DND-41 (cell line): ENCODE data around the gene SNX20.

Experiments
- ATAC-seq: fragments of 200-7000 bp; cut with Tn5 transposase; 3 replicates; pipeline ENCODE4 v1.9.1; 2021; ENCODE audit warnings: low read depth; ENCODE audit not compliant: insufficient read depth
- DNase-seq: peaks from one replicate; pipeline ENCODE4 v3.0.0-alpha.2; 2020
- H2AFZ ChIP-seq: 2 replicates; pipeline ENCODE4 v1.6.0; 2012; ENCODE audit warnings: low read depth, low read length
- H3K27ac ChIP-seq: 2 replicates; pipeline ENCODE4 v1.5.1; 2012; ENCODE audit warnings: low read length, inconsistent platforms
- H3K27me3 ChIP-seq: fragments of 200-600 bp; sonication (generic); 2 replicates; pipeline ENCODE4 v1.6.0; 2012; ENCODE audit warnings: low read length, mild to moderate bottlenecking, inconsistent platforms; ENCODE audit not compliant: insufficient read depth, poor library complexity
- H3K36me3 ChIP-seq: 2 replicates; pipeline ENCODE4 v1.5.1; 2012; ENCODE audit warnings: low read length, inconsistent platforms; ENCODE audit not compliant: insufficient read depth
- H3K4me1 ChIP-seq: 2 replicates; pipeline ENCODE4 v1.5.1; 2012; ENCODE audit warnings: mild to moderate bottlenecking, low read length; ENCODE audit not compliant: insufficient read depth
- H3K4me2 ChIP-seq: 2 replicates; pipeline ENCODE4 v1.6.0; 2012; ENCODE audit warnings: mild to moderate bottlenecking, moderate library complexity, low read length, inconsistent platforms; ENCODE audit not compliant: insufficient read depth
- H3K4me3 ChIP-seq, 2 experiments: fragments of 200-600 bp in 1 of 2; shearing (Covaris generic) in 1 of 2; 2 replicates each; pipeline ENCODE4 v1.5.1; 2012 to 2016; ENCODE audit warnings: inconsistent platforms in 2 of 2, low read length in 2 of 2, mild to moderate bottlenecking in 2 of 2, low read depth in 1 of 2, moderate library complexity in 1 of 2
- H3K79me2 ChIP-seq: 2 replicates; pipeline ENCODE4 v1.6.0; 2012; ENCODE audit warnings: low read length, inconsistent platforms; ENCODE audit not compliant: insufficient read depth
- H3K9ac ChIP-seq: 2 replicates; pipeline ENCODE4 v1.6.0; 2012; ENCODE audit warnings: low read depth, mild to moderate bottlenecking, inconsistent platforms, low read length, moderate library complexity
- H3K9me3 ChIP-seq: 2 replicates; pipeline ENCODE4 v1.5.1; 2012; ENCODE audit warnings: low read length, moderate library complexity, mild to moderate bottlenecking, inconsistent platforms; ENCODE audit not compliant: insufficient read depth, severe bottlenecking
- H4K20me1 ChIP-seq: 2 replicates; pipeline ENCODE4 v1.6.0; 2012; ENCODE audit warnings: low read length; ENCODE audit not compliant: insufficient read depth
- EZH2 ChIP-seq: IDR thresholded peaks from 3 replicates; pipeline ENCODE4 v1.6.1; 2012; ENCODE audit warnings: borderline replicate concordance, low read depth, mild to moderate bottlenecking, moderate library complexity, low read length, inconsistent platforms; ENCODE audit not compliant: severe bottlenecking
- TF ChIP-seq, protein P1 (sequence below): IDR thresholded peaks from 2 replicates; pipeline ENCODE4 v1.5.1; 2012; ENCODE audit warnings: borderline replicate concordance, low read length, moderate library complexity, mild to moderate bottlenecking; ENCODE audit not compliant: poor library complexity, severe bottlenecking; ENCODE audit errors: extremely low read depth

The SNX20 gene

DNA sequence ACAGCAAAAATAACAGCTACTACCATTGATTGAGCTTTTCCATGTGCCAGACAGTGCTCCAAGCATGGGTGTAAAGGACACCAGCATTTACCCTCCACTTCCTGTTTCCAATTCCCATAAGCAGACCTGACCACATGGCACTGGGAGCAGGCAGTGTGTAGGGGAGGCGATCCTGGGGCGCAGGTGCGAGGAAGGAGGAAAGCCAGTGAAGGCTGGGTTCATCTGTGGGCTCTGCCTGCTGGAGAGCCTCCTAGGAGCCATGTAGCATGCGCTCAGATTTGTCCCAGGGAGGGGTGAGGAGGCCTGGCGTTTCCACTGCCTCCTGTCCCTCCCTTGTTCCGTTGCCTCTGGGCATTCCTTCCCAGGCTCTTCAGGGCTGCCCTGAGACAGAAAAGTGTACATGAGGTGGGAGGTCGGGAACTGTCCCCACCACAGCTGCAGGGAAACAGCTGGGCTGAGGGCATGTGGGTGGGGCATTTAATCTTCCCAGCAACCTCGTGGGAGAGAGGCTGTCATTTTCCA, 56.6 kb downstream of the SNX20 start:
- H3K79me2 ChIP-seq = no peaks in the 10 kb centered on the region
- TF ChIP-seq, protein P1, sequence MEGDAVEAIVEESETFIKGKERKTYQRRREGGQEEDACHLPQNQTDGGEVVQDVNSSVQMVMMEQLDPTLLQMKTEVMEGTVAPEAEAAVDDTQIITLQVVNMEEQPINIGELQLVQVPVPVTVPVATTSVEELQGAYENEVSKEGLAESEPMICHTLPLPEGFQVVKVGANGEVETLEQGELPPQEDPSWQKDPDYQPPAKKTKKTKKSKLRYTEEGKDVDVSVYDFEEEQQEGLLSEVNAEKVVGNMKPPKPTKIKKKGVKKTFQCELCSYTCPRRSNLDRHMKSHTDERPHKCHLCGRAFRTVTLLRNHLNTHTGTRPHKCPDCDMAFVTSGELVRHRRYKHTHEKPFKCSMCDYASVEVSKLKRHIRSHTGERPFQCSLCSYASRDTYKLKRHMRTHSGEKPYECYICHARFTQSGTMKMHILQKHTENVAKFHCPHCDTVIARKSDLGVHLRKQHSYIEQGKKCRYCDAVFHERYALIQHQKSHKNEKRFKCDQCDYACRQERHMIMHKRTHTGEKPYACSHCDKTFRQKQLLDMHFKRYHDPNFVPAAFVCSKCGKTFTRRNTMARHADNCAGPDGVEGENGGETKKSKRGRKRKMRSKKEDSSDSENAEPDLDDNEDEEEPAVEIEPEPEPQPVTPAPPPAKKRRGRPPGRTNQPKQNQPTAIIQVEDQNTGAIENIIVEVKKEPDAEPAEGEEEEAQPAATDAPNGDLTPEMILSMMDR = no peak
- no peak for TF ChIP-seq EZH2
- H4K20me1 ChIP-seq = peaks cover 9% of the 10 kb centered on the region
- no peak overlapping the region for H3K4me2 ChIP-seq
- H3K4me3 ChIP-seq = no peak overlapping the region
- peaks cover 24% of the 10 kb centered on the region for H3K27me3 ChIP-seq
- ATAC-seq (no peak), DNase-seq (no peak)
- H2AFZ ChIP-seq = no peak overlapping the region
- H3K9me3 ChIP-seq = no peaks in the 10 kb centered on the region
- H3K9ac ChIP-seq = no peak overlapping the region
- H3K27ac ChIP-seq = no peak overlapping the region
- no peaks in the 10 kb centered on the region for H3K4me1 ChIP-seq
- no peaks in the 10 kb centered on the region for H3K36me3 ChIP-seq

DNA sequence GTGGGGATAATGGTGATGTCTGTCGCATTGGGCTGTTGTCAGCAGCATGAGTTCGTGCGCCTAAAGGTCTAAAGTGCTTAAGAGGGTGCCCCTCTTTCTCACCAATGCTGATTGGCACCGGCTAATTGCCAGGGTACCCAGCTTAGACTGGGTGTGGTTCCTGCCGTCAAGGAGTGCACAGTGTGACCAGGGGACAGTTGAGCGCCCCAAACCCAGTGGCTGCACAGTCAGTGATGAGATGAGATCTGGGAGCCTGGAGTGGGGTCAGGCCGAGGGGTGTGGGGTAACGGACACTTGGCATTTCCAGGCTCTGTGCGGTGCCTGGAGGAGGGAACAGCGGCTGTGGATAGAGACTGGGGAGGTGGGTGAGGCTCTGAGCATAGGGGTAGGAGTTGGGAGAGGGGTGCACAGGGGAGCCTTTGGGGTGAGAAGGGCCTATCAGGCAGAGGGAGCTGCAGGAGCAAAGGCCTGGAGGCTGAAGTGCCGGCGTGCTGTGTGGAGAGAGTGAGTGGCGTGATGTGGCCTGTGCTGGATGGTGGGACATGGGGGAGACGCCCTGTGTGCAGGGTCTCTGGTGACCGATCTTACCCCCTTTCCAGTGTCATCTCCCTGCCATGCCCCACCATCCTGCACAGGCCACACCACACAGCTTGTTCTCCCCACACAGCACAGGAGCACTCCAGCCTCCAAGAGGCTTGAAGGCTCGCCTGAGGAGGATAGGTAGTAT, 58.3 kb downstream of the SNX20 start:
- Histone ChIP-seq H3K27ac (no peak overlapping the region), H3K4me1 (no peaks in the 10 kb centered on the region), H3K79me2 (no peaks in the 10 kb centered on the region), H3K27me3 (peaks cover 21% of the 10 kb centered on the region), H4K20me1 (peaks cover 4% of the 10 kb centered on the region), H2AFZ (no peak overlapping the region), H3K4me3 (no peak overlapping the region), H3K4me2 (no peak overlapping the region), H3K9ac (no peak overlapping the region), H3K36me3 (no peaks in the 10 kb centered on the region), H3K9me3 (no peaks in the 10 kb centered on the region)
- DNase-seq = no peak
- ATAC-seq = no peak
- TF ChIP-seq, protein P1 = no peak
- TF ChIP-seq EZH2 = no peak

DNA sequence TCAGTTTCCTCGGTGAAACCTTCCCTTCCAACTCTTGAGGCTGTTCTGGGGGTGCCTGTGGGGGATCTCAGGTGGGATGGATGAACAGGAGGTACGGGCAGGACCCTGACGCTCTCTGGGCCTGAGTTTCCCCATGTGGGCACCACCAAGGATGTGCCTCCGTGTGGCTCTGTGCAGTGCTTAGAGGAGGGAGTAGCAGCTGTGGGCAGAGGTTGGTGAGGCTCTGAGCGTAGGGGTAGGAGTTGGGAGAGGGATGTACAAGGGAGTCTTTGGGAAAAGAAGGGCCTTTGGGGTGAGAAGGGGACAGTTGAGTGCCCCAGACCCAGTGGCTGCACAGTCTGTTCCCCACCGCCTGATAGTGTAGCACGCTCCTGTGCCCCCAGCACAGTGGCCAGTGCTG, 59.1 kb downstream of the SNX20 start:
- no peak overlapping the region for H3K9ac ChIP-seq
- no peak for ATAC-seq
- no peaks in the 10 kb centered on the region for H3K4me1 ChIP-seq
- H3K27me3 ChIP-seq = peaks cover 13% of the 10 kb centered on the region
- H3K4me3 ChIP-seq = no peak overlapping the region
- H2AFZ ChIP-seq = no peak overlapping the region
- peaks cover 4% of the 10 kb centered on the region for H4K20me1 ChIP-seq
- H3K79me2 ChIP-seq = no peaks in the 10 kb centered on the region
- H3K4me2 ChIP-seq = no peak overlapping the region
- no peaks in the 10 kb centered on the region for H3K36me3 ChIP-seq
- TF ChIP-seq EZH2 = no peak
- TF ChIP-seq, protein P1 = no peak
- no peaks in the 10 kb centered on the region for H3K9me3 ChIP-seq
- no peak overlapping the region for H3K27ac ChIP-seq
- DNase-seq = no peak
